HG03060 (cell line): Measurements from ENCODE around the gene RBM24.

Experiments
- ATAC-seq: cut with Tn5 transposase; IDR thresholded peaks from one replicate; pipeline ENCODE4 v1.9.1; 2021; ENCODE audit warnings: low read depth, moderate number of reproducible peaks; ENCODE audit not compliant: unreplicated experiment

RBM24 gene

GRCh38 chr6:17341117-17341805 lies 60.1 kb downstream of the RBM24 start:
- ATAC-seq, result no peak

DNA sequence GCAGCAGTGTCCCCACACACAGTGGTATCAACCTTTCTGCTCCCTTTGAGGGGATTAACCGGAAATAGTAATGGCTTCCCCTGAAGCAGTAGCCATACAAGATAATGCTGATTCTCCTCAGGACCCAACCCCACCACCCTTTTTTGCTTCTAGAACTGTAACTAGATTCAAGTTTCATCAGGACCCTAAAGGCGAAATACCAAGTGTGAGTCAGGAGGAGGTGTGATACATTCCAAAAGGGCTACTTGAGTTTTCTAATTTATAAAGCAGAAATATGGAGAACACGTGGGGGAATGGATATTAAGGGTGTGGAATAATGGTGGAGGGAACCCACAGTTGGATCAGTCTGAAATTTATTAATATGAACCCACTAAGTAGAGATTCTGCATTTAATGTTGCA lies 60.7 kb downstream of the RBM24 start:
- no peak for ATAC-seq

- no peak for ATAC-seq
Measured at GRCh38 chr6:17343215-17343614, 62.1 kb downstream of the RBM24 start.
